OCI-LY1 (cell line): ENCODE measurements around the gene TRPV6.

Source experiments
- EZH2 ChIP-seq: fragments of 200-600 bp; sonication (generic), shearing (Covaris generic); IDR thresholded peaks from 2 replicates; pipeline ENCODE4 v1.8.0; 2017; ENCODE audit warnings: borderline replicate concordance, mixed run types, mild to moderate bottlenecking, antibody characterized with exemption, low read length, moderate library complexity, mixed read lengths
- TF ChIP-seq, protein P1 (sequence below): fragments of 200-600 bp; sonication (generic), shearing (Covaris generic); IDR thresholded peaks from 2 replicates; pipeline ENCODE4 v1.5.1; 2017; ENCODE audit warnings: mild to moderate bottlenecking, antibody characterized with exemption, low read length, moderate library complexity, mixed read lengths

DNA sequence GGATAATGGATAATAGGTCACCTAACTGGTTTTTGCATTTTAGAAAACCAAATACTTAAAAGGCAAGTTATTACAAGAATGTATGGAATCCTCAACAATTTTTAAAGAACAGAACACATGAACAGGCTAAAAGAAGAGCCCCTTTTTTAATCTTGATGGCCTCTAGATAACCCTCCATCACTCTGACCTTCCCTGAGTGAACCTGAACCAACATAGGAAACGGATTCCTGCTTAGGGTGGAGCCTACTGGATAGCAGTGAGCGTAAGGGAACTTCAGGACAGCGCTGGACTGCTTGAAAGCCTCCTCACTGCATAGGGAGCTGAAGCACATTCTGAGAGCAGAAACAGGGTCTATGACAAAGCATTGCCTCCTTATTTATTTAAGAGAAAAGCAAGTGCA lies 27.5 kb upstream of the TRPV6 start:
- TF ChIP-seq, protein P1, sequence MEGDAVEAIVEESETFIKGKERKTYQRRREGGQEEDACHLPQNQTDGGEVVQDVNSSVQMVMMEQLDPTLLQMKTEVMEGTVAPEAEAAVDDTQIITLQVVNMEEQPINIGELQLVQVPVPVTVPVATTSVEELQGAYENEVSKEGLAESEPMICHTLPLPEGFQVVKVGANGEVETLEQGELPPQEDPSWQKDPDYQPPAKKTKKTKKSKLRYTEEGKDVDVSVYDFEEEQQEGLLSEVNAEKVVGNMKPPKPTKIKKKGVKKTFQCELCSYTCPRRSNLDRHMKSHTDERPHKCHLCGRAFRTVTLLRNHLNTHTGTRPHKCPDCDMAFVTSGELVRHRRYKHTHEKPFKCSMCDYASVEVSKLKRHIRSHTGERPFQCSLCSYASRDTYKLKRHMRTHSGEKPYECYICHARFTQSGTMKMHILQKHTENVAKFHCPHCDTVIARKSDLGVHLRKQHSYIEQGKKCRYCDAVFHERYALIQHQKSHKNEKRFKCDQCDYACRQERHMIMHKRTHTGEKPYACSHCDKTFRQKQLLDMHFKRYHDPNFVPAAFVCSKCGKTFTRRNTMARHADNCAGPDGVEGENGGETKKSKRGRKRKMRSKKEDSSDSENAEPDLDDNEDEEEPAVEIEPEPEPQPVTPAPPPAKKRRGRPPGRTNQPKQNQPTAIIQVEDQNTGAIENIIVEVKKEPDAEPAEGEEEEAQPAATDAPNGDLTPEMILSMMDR = no peak
- no peak for TF ChIP-seq EZH2
